BE2C (cell line): ENCODE results near the gene LAMA3.

Source experiments
- DNase-seq: peaks from one replicate; pipeline ENCODE4 v3.0.0-alpha.2; 2020
- H3K27me3 ChIP-seq: fragments of 250-450 bp; sonication (Bioruptor Pico); 2 replicates; pipeline ENCODE4 v1.5.1; 2020; ENCODE audit warnings: mild to moderate bottlenecking
- H3K36me3 ChIP-seq: fragments of 250-450 bp; sonication (Bioruptor Pico); 2 replicates; pipeline ENCODE4 v1.5.1; 2020; ENCODE audit warnings: mild to moderate bottlenecking
- H3K4me1 ChIP-seq: fragments of 250-450 bp; sonication (Bioruptor Pico); 2 replicates; pipeline ENCODE4 v1.5.1; 2020
- H3K4me3 ChIP-seq: 2 replicates; pipeline ENCODE4 v1.5.1; 2011; ENCODE audit warnings: low read depth, low read length
- H3K9me3 ChIP-seq: fragments of 250-450 bp; sonication (Bioruptor Pico); 2 replicates; pipeline ENCODE4 v1.5.1; 2020
- TF ChIP-seq, protein P1 (sequence below): IDR thresholded peaks from 2 replicates; pipeline ENCODE4 v1.5.1; 2012; ENCODE audit warnings: mild to moderate bottlenecking, low read depth, low read length

Gene LAMA3

DNA sequence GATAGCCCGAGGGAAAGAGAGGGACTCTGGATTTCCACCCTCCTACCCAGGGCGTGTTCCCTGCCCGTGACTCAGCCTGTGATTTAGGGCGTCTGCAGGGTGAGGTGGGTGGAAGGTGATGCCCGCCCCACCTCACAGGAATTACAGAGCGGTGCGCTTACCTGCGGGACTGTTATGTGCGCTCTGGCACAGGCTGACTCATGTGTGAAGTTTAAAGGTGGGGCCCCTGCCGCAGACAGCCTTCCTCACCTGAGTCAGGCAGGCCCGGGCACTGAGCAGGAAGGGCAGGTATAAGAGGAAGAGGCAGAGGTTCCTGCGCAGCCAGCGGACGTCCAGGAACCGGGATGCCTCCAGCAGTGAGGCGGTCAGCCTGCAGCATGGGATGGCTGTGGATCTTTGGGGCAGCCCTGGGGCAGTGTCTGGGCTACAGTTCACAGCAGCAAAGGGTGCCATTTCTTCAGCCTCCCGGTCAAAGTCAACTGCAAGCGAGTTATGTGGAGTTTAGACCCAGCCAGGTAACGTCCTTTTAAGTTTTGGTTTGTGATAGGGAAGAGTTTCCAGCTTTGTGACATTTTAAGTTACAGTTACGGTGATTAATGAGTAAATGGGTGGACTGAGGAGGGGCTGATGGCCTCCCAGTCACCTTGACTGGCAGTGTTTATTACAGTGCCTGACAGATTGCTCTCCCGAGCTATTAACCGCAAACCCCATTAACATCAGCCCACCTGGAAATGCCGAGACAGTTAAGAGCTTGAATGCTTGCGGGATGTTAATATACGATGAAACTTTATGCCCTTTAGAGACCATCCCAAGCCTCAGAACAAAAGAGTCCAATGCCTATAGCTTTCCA lies 183.7 kb downstream of the LAMA3 start:
- DNase-seq: no peak
- H3K9me3 ChIP-seq: no peaks in the 10 kb centered on the region
- no peaks in the 10 kb centered on the region for H3K36me3 ChIP-seq
- H3K4me1 ChIP-seq: no peaks in the 10 kb centered on the region; the same call in 1 of the 2 replicates
- TF ChIP-seq, protein P1, sequence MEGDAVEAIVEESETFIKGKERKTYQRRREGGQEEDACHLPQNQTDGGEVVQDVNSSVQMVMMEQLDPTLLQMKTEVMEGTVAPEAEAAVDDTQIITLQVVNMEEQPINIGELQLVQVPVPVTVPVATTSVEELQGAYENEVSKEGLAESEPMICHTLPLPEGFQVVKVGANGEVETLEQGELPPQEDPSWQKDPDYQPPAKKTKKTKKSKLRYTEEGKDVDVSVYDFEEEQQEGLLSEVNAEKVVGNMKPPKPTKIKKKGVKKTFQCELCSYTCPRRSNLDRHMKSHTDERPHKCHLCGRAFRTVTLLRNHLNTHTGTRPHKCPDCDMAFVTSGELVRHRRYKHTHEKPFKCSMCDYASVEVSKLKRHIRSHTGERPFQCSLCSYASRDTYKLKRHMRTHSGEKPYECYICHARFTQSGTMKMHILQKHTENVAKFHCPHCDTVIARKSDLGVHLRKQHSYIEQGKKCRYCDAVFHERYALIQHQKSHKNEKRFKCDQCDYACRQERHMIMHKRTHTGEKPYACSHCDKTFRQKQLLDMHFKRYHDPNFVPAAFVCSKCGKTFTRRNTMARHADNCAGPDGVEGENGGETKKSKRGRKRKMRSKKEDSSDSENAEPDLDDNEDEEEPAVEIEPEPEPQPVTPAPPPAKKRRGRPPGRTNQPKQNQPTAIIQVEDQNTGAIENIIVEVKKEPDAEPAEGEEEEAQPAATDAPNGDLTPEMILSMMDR: no peak
- H3K27me3 ChIP-seq: no peaks in the 10 kb centered on the region
- H3K4me3 ChIP-seq: no peak overlapping the region

DNA sequence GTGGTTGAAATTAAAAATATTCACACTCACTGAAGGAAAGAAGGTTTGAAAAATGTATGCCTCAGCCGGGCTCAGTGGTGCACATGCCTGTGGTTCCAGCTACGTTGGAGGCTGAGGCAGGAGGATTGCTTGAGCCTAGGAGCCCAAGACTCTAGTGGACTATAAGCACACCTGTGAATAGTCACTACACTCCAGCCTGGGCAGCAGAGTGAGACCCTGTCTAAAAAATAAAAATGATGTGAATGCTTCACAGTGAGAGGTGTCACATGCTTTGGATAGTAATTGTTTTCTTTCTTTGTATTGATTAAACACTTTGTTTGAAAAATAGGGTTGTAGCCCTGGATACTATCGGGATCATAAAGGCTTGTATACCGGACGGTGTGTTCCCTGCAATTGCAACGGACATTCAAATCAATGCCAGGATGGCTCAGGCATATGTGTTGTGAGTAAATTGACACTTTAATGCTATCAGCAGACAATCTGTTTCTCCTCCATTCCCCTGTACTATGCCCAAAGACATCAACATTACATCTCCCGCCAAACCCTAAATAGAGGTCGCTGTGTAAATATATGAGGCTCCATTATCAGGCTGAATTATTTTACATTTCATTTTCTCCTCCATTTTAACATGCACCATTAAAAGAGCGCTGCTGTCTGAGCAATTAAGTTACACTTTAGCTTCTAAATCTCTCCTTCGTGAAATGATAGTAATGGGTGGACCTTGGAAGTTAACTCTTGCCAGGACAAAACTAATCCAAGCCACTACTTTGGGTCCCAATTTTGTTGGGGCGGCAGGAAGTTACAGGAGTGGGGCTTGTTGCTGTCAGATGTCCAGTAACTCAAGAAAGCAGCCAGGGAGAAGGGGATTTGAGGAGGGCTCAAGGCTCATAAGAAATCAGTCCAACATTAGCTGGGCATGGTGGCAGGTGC lies 187.0 kb downstream of the LAMA3 start:
- H3K27me3 ChIP-seq: no peaks in the 10 kb centered on the region
- H3K4me1 ChIP-seq: no peaks in the 10 kb centered on the region; the same call in 1 of the 2 replicates
- H3K4me3 ChIP-seq: no peak overlapping the region
- H3K9me3 ChIP-seq: no peaks in the 10 kb centered on the region
- no peaks in the 10 kb centered on the region for H3K36me3 ChIP-seq
- TF ChIP-seq, protein P1: no peak
- no peak for DNase-seq

DNA sequence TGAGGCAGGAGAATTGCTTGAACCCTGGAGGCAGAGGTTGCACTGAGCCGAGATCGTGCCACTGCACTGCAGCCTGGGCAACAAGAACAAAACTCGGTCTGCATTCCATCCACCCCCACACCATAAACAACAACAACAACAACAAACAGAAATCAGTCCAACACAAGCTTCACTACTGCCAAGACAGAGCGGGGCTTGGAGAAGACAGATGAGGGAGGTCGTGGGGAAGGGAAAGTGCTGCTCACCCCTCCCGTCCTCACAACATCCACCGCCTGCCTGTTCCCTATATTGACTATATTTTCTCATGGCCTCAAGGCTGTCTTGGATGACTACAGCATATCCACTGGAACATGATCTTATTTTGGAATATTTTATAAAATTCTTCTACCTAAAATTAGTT lies 187.7 kb downstream of the LAMA3 start:
- TF ChIP-seq, protein P1: no peak
- no peaks in the 10 kb centered on the region; the same call in 1 of the 2 replicates for H3K4me1 ChIP-seq
- no peaks in the 10 kb centered on the region for H3K36me3 ChIP-seq
- H3K9me3 ChIP-seq: no peaks in the 10 kb centered on the region
- no peaks in the 10 kb centered on the region for H3K27me3 ChIP-seq
- no peak for DNase-seq
- H3K4me3 ChIP-seq: no peak overlapping the region

DNA sequence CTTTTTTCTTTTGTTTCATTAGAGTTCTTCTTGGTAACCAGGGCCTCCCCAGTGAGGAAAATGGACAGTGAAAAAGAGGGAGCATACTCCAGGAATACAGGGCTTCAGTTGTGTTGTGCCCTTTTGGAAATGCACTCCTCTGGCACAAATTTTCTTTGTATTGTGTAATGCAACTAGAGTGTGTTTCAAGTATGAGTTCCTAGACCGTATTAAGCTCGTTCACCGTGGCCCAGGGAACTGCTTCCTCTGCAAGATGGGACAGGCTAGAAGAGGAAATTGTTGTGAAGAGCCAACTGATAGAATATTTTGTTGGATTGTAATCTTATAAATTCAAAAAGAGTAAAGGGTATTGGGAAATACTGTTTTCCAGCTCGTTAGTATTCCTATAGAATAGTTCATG lies 188.1 kb downstream of the LAMA3 start:
- H3K36me3 ChIP-seq: no peaks in the 10 kb centered on the region
- H3K4me3 ChIP-seq: no peak overlapping the region
- no peaks in the 10 kb centered on the region for H3K27me3 ChIP-seq
- no peak for DNase-seq
- H3K4me1 ChIP-seq: no peaks in the 10 kb centered on the region
- TF ChIP-seq, protein P1: no peak
- H3K9me3 ChIP-seq: no peaks in the 10 kb centered on the region

DNA sequence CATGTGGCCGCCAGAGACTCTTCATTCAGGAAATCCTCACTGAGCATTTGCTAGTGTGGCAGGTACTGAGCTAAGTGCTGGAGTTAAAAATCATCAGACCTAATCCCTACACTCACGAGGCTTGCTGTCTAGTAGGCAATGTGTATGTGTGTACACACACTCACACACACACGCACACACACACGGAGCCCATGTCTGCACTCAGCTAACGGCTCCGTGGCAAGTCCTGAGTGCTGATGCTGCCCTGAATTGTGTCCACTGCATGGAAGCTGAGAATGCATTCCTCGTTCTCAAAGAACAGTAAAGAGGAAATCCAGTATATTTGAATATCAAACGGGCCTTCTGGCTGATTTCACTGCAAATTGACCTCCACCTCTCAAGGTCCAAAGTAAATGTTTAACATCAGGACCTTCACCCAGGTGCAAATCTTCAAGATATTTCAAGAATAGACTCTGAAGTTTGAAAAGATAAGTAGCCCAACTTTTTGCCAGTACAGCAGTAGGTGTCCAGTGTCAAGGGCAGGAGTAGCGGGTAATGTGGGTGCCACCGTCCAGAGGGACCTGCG lies 189.2 kb downstream of the LAMA3 start:
- TF ChIP-seq, protein P1: no peak
- H3K36me3 ChIP-seq: no peaks in the 10 kb centered on the region

More for the DNA sequence above, 189.2 kb downstream of the LAMA3 start:
- no peaks in the 10 kb centered on the region for H3K27me3 ChIP-seq
- no peaks in the 10 kb centered on the region for H3K9me3 ChIP-seq
- DNase-seq: no peak
- no peaks in the 10 kb centered on the region for H3K4me1 ChIP-seq
- H3K4me3 ChIP-seq: no peak overlapping the region
